Islet precursor cell (in vitro differentiated cells): ENCODE measurements around the gene ARID5B.

Source experiments
- DNase-seq: peaks from one replicate; pipeline ENCODE4 v3.0.0-alpha.2; 2018

ARID5B gene

DNA sequence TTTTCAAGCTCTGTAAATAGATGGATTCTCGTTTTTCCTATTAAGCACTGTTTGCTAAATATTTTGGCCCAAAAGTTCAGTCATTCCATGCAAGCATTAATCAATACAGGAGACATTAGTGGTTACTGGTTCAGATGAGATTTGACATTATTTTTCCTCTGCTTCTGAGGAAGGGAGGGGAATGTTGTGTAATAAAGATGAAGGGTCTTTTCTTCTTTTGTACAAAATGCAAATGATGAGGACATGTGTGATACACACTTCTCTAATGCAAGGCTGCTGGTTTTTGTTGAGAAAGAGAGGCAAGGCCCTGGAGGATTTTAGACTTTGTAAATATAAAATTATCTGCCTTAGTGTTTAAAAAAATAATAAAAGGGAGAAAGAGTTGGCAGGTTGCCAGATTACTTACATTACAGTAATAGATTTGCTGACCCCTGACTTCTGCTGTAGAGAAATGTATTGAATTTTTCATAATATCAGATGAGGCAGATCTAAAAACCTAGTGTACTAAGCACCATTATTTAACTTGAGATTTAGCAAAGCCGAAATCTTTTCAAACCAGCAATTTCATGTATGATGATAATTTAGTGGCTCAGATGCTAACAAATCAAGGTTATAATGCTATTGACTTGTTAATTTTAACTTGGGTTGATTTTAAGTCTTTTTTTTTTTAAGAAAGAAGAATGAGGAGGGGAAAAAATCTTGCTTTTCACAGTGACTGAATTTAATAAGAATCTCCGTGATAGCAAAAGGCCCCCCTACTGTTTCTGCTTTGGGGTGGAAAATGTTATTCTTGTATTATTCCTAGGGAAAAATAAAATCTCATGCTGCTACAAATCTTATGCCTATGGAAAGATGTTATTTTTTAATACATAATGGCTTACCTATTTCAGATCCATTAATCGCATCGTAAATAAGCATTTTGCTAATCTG, 180.1 kb downstream of the ARID5B start:
- DNase-seq, result no peak

DNA sequence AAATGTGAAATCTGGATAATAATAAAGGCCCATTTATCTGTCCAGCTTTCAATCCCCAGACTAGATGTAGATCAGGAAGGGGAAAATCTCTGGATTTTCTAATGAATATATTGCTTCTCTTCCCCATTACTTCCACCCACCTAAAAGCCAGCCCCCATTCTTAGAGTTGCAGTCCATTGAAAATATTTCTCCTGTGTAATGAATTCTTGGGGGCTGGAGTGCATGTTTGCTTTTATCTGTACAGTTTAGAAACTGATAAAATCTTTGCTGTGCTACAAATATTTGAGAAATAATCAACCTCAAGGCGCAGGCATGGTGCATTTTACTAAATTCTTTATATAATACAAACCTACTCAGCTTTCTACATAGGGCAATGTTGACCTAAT, 180.8 kb downstream of the ARID5B start:
- DNase-seq, result no peak

DNA sequence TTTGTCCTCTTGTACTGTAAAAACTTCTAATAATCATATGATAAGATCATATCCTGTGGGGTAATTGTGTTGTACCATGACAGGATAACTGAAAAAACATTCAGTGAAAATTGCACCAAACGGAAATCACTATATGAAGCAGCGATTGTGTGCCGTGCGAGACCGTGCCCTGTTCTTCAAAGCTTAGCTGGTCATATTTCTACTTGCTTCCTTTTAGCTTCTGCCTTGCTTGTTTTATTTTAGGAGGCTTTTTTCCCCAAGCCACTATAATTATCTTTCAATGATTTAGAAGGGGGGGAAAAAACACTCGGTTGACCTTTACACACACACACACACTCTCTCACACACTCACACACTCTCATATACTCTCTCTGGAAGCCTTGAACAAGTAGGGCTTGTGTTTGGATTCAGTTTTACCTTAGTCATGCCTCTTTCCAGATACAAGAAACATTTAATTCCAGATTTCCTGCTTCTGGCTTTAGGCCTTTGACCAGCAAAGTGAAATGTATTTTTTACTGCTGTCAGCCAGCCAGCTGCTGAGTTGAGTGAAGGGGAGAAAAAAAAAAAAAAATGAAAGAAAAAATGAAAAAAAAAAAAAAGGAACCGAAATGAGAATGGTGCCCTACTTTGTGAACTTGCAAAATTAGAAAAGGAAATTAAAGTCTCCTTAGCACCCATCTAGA, 181.4 kb downstream of the ARID5B start:
- no peak for DNase-seq

DNA sequence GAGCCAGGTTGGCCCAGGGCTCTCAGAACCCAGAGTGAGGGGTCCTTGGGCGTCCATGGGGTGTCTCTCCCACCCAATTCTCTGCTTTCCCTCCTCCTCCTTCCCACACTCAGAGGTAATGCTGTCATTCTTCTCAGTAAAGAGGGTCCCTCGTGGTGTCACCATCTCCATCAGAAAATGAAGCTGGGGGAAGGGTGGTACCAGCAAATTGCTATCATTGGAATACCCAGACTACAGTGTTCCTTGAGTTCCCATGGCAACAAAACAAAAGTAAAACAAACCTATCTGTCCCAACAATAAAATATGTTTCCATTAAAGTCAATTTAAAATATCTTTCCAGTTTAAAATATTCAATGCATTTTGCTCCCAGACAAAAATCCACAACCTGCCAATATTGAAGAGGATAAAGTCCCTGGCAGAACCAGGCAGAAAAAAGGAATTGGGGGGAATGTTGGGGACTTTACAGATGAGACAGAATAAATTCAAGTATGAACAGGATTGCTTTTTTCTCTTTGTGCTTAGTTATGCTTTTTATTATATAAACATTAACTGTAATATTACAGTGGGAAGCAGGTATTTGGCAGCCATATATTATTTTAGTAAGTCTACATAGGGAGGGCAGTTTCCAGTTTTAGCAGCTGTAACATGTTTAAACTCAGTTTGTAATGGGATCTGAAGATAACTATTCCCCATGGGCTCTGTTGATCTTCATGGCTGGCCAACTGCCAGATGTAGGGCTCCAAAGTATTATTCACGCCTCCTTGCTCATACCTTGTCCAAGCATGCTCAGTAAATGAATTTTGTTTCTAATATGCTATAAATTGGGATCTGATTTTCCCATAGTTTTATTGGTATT, 182.1 kb downstream of the ARID5B start:
- no peak for DNase-seq

DNA sequence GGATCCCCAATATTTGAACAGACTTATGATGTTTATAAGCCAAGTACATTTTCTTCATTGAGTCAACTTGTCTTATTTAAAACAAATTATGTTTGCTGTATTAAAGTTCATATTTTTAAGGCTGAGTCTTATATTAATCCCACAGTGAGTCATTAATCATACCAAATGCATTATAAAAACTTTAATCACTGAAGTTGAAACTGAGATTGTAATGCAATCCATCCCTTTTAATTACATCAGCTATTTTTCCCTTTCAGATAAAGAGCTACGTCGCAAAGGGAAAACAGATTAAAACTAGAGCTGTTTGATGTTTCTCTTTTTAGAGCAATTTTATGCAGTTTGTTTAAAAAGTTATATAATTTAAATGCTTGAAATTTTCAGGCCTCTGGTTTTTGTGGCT, 183.0 kb downstream of the ARID5B start:
- DNase-seq, result no peak

DNA sequence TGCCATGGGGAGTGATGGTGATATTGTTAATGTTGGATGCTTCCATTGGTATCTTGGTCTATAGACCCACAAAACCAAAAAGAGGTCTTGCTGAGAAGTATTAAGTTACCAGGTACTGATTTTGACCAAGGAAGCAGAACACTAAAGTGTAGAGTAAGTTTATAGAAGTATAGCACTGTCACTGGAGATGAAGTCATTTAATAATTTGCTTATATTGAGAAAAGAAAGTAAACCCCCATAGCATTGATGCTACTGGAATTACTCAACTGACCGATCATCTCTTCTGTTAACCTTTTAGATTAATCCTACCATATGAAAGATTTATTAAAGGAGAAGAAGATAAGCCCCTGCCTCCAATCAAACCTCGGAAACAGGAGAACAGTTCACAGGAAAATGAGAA, 183.9 kb downstream of the ARID5B start:
- DNase-seq, result no peak

DNA sequence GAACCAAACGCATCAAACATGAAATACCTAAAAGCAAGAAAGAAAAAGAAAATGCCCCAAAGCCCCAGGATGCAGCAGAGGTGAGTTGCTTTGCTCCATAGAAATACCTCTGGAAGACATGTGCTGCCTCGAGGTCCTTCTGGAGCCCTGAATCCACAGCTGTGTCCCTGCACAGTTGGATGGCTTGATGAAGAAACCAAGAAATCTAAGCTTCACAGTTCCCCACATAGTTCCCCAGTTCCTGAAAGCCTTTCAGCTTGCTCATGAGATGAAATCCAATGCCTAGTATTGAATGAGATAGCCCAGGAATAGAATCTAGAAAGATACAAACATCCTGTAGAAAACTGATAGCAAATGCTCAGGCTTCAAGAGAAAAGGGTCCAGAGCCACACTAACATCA, 184.3 kb downstream of the ARID5B start:
- DNase-seq, result no peak

DNA sequence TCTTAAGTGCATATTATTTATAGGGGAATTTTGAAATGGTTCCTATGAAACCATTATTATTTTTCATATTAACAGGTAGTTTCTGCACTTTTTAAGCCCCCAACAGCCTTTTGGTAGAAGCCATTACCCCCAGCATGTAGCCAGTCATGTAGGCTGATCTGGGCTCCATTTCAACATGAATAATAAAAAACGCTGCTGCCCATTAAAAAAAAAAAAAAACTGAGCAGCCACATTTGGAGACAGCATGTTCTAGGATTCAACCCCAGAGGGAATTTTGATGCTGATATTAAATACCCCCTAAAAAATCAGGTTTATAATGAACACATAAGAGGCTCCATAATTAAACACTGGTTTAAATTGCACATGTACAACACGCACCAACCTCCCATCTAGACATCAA, 185.8 kb downstream of the ARID5B start:
- DNase-seq, result no peak

DNA sequence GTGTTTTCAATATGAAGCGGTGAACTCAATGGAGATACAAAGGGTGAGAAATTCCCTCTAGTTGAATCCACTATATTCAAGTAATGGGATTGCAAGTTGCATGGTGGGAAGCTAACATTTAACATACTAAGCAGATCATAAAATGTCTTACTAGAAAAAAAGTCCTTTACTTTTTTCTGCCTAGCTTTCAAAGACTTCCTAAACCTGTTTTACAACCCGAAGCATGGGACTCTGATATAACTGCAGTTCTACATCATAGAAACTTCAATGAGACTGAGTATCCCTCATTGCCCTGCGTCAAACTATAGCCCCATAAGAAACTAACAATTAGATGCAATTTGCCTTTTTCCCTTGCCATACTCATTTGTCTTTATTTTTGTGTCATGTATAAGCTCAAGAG, 187.3 kb downstream of the ARID5B start:
- DNase-seq, result no peak

DNA sequence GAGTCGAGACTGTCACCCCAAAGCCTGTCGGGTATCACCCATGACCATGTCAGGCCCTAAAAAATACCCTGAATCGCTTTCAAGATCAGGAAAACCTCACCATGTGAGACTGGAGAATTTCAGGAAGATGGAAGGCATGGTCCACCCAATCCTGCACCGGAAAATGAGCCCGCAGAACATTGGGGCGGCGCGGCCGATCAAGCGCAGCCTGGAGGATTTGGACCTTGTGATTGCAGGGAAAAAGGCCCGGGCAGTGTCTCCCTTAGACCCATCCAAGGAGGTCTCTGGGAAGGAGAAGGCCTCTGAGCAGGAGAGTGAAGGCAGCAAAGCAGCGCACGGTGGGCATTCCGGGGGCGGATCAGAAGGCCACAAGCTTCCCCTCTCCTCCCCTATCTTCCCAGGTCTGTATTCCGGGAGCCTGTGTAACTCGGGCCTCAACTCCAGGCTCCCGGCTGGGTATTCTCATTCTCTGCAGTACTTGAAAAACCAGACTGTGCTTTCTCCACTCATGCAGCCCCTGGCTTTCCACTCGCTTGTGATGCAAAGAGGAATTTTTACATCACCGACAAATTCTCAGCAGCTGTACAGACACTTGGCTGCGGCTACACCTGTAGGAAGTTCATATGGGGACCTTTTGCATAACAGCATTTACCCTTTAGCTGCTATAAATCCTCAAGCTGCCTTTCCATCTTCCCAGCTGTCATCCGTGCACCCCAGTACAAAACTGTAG, 191.0 kb downstream of the ARID5B start:
- peak; percentile 74 for DNase-seq

DNA sequence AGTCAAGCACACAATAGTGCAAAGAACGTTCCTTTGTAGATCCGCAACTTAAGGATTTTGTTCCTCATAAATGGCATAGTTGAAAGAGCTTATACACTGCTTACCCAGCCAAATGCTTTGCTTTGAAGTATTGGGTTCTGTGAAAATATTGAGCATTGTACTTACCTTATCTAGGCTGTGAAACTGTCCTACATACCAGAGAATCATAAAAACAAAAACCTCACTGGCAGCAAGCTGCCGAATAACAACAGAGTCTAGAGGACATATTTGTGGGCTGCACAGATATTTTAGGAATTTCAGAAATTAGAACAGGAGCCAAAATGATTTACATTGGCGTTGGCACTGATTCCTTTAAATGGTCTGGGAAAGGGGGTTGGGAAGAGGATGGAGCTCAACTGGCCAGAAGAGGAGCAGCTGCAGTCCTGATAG, 192.4 kb downstream of the ARID5B start:
- DNase-seq, result peak; percentile 83

DNA sequence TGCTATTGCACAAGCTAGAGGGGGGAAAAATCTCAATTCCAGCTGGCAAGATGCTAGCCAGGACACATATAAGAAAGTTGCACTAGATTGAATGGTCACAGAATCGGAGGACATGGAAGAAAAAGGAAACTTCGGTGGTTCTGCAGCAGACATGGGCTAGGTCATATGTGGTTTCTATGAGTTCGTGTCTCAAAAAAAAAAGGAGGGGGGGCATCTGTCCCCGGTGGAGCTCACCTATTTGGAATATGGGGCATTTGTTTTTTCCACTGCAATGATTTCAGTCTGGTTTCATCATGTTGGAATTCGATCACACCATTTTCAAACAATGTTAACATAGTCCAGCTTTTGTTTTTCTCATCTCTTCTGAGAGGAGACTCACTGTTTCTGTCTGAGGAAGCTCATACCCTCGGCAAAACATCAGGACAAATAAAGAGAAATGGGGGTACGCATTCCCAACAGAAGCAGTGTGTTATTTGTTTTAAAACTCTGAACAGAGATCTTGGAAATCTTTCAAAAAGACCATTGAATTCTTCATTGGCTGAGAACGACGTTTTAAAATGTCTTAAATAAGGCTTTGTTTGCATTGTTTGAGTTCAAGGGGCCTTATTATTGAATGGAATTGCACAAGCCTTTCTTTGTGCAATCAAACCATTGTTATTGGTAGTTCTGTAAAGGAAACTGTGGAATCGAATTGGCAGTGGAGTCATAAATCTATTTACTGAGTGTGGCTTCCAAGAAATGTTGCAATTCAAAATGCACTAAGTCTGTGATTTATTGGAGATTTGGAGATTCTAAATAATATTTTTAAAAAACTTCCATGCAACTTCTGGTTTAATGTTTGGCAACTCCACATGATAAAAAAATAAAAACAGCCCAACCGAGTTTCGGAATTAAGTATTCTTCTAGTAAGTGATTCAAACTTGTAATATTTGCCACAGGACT, 194.0 kb downstream of the ARID5B start:
- DNase-seq, result no peak

DNA sequence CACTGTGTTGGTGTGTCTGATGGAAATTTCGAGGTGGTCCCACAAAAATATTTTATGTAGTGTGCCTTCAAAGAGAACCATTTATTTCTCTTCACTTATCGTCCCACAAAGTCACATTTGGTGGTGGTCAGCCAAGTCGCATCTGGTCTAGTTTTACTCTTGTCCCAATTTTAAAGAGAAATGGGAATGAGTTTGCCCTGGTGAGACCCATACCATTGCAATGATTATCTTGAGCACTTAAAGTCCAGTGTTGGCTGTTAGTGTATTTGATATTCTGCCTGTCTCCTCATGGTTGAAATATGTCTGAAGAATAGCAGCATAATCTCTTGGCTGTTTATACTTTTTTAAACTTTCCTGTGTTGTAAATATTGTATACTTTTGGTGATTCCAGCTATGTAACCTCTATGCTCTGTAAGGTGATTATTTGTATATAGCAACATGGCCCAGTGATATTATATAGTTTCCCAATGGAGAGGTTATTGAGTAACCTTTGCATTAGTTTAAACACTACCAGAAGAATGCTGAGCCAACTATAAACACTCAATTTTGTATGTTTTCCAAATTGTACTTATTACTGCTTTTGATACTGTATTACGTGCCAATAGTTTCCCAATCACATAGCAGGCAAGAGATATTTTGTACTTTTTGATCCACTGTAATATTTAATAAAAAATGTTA, 194.9 kb downstream of the ARID5B start:
- DNase-seq, result no peak

DNA sequence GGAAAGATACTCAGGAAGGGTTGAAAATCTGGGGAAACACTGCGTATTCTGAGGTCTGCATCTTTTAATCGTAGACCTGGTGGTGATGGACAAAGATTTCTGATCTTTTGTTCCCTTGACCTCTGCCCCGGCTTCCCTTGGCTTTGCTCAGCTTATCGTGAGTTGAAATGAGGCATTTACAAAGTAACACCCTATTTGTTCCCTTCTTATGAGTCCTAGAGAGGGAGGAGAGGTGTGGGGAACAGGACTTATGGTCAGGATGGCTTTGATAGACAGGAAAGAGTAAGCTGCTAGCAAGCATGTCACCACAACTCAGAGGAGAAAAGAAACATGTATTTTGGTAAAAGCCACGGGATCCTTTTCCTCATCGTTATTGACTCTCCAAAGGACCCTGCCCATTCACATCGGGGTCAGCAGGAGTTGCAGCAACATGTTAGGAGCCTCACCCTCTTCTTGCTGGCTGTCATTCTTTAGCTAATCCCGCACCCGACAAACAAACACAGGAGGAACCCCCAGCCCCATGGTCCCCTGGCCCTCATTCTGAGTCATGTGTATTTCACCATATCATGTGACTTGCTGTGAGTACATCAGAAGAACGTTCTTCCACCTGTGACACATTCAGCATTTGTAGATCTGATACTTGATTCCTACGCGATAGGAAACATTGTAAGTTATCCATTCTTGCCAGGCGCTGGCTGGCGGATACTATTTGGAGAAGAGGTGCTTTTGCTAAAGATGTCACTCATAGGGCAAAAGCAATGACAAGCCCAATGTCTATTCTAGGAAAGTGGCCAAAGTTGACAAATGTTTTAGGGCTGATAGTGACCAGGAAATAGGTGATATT, 197.0 kb downstream of the ARID5B start:
- DNase-seq, result no peak

DNA sequence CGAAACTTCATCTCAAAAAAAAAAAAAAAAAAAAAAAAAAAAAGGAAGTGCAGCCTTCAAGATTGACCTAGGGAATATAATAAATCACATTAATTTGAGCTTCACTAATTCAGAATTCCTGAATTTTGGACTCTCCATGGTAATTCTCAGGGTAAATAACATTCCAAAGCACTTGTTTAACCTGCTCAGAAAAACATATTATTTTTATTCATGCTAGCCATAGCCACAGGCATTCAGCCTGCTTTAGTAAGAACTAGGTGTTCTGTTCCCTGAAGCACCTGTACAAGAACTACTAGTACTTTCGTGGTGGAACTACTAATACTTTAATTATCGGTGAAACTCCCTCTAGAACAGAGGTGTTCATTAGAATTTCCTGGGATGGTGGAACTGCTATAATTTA, 197.8 kb downstream of the ARID5B start:
- DNase-seq, result no peak

DNA sequence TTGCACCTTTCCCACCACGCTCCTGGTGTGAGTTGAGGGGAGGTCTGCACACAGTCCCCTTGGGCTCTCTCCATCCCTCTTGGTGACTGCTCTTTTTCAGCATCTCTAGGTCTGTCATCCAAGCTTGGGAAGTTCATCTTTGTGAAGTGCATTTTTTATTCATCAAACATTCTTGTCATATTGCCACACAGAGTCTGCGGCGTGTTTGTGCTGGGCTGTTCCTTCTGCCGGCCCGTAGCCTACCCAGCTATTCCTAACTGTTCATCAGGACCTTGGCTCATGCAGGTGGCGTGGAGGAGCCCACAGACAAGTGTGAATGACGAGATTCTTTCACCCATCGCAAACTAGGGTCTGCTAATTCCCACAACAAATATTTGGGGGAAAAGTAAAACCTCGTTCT, 202.4 kb downstream of the ARID5B start:
- DNase-seq, result no peak

DNA sequence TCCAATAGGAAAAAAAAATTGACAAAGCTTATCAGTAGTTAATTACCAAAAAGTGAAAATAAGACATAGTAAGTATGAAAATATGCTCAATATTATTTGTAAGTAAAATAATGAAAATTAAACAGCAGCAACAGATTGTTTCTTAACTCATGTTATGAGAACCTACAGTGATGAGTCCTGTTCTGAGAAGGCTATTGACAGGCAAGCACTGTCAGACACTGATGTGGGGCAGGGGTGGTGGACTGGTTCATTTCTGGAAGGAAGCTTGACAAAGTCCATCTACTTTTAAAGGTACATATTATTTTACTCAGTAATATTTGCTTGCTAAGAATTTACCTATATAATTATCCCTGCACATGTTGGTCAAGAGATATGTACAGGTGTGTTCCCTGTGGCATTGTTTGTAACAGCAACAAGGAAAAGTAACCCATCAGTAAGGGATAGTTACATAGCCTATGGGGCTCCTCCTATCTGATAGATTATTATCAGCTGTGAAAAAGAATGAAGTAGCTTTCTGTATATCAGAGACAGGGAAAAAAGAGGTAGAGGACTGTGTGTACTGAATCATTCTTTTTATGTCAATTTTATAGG, 205.5 kb downstream of the ARID5B start:
- DNase-seq, result no peak

DNA sequence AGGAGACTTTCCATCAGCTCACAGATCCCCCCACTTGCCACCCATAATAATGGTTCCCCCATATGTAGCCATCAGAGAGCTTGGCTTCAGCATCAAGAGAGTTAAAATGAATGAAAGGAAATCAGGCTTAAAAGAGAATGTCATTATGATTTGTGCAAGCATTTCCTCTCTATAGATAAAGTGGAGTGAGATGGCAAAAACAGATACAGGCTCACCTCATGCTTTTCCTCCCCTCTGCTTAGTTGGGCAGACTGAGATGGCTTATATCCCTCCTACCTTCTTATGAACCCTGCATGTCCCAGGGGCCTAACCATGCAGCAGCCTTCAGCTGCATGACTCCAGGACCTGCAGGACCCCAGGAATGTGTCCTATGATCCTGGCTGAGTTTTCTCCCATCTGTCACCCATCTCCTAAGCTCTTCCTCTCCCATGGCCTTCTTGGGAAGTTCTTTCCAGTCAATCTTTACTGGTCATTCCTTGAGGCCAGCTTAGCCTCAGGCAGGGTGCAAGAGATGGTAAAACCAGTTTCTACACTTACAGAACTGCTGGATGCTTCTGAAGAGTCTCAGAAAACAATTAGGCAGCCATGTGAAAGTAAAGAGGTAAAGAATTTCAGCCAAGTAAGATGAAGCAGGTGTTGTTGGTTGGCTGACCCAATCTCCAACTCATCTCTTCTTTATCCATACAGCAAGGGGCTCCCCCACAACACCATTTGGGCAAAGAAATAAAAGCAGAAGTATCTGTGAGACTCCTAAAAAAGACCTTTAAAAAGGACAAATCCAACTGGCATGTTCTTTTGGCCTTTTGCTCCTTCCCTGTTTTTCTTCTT, 207.5 kb downstream of the ARID5B start:
- DNase-seq, result peak; percentile 68
